GM21515 (cell line): ENCODE data around the gene TESK2.

Experiments used
- ATAC-seq: cut with Tn5 transposase; IDR thresholded peaks from one replicate; pipeline ENCODE4 v1.9.1; 2021; ENCODE audit not compliant: unreplicated experiment

Gene TESK2

GRCh38 chr1:45314266-45314665, 176.7 kb downstream of the TESK2 start:
- ATAC-seq: no peak

GRCh38 chr1:45306905-45307304, 184.1 kb downstream of the TESK2 start:
- ATAC-seq: no peak

GRCh38 chr1:45306319-45306718, 184.6 kb downstream of the TESK2 start:
- ATAC-seq: no peak

- no peak for ATAC-seq
These were observed 185.7 kb downstream of the TESK2 start for GRCh38 chr1:45305231-45305630.

GRCh38 chr1:45304311-45305081, 186.5 kb downstream of the TESK2 start:
- ATAC-seq: peak; percentile 1

GRCh38 chr1:45303520-45304310, 187.2 kb downstream of the TESK2 start:
- peak; percentile 64 for ATAC-seq

GRCh38 chr1:45302505-45303150, 188.3 kb downstream of the TESK2 start:
- ATAC-seq: no peak

GRCh38 chr1:45300669-45300997, 190.3 kb downstream of the TESK2 start:
- no peak for ATAC-seq

GRCh38 chr1:45299981-45300668, 190.8 kb downstream of the TESK2 start:
- ATAC-seq: no peak

- ATAC-seq: no peak
These were observed 191.7 kb downstream of the TESK2 start for GRCh38 chr1:45299296-45299695.

- ATAC-seq: no peak
These were observed 193.2 kb downstream of the TESK2 start for GRCh38 chr1:45297666-45298356.
